ENCODE results near the gene GSAP. TPM values are rescaled to one million over a fixed set of nuclear protein-coding genes. Genes with fewer than 3 reads are reported as not detected.

Gene GSAP
- total and polyA plus RNA-seq, 2 donors (not counting 3 experiments of a cell fraction or from before 2014, with no cell fraction given), result 2.3 to 5.8 TPM

DNA sequence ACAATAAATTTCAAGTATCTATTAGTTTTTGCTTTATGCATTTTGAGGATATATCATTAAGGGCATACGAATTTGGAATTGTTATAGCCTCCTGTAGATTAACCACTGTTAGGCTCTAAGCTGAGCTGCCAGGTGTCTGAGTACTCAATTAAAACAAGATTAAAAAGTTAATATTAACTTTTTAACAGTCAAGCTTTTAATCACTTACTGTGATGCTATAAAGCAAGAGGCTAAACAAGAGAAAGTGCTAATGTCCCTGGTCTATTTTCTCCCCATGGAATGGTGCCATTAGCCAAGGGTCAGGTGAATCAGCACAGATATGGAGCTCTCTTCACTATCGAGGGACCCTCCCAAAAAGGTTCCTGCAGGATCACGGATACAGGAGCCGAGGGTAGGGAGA lies 9.7 kb downstream of the GSAP start:
- Histone ChIP-seq H3K4me3 (replicated peaks in 1 of 3; ENCODE audit: insufficient read depth in 1 of 3, low read depth in 1 of 3, low read length in 3 of 3) (no peak overlapping the region), H3K9ac (replicated peaks; ENCODE audit: extremely low read depth, insufficient read depth, low read length) (no peak overlapping the region), H3K4me1 (ENCODE audit: control insufficient read depth, extremely low read depth, insufficient read depth, low read length) (peaks cover 12% of the 10 kb centered on the region), H3K9me3 (replicated peaks; ENCODE audit: control insufficient read depth, insufficient read depth, low read length) (no peaks in the 10 kb centered on the region), H3K27ac (ENCODE audit: insufficient read depth, low read depth, low read length) (no peak overlapping the region), H4K20me1 (replicated peaks; ENCODE audit: control insufficient read depth, extremely low read depth, insufficient read depth, low read length) (no peaks in the 10 kb centered on the region), H2AFZ (ENCODE audit: low read depth, low read length) (no peak overlapping the region), H3K9me1 (replicated peaks; ENCODE audit: control insufficient read depth, extremely low read depth, insufficient read depth, low read length) (no peaks in the 10 kb centered on the region), H3K27me3 (ENCODE audit: control insufficient read depth in 2 of 2, insufficient read depth in 2 of 2, low read length in 2 of 2) (no peaks in the 10 kb centered on the region), H3K79me2 (ENCODE audit: control insufficient read depth, insufficient read depth, low read length) (no peaks in the 10 kb centered on the region), H3K36me3 (ENCODE audit: control insufficient read depth in 2 of 2, extremely low read depth in 1 of 2, insufficient read depth in 2 of 2, low read length in 2 of 2) (no peaks in the 10 kb centered on the region), H3K4me2 (ENCODE audit: insufficient read depth, low read length) (no peak overlapping the region)
- ChIA-PET CTCF (interaction anchor here (1.0 kb wide), 1 partner anchor 8 kb away, joined by 3 read pairs; no protein-coding TSS in a partner anchor), POLR2A (no interaction called here)
- intact Hi-C loops (cut with micrococcal nuclease) (no loop called here), dilution Hi-C loops (cut with MboI; ENCODE audit: extremely low pct_ligation_motif_present, low sequenced_read_pairs) (no loop called here)
- no peak for DNase-seq (ENCODE audit: low read depth, low spot score)
- no peak for TF ChIP-seq MYC (IDR thresholded peaks at IDR 0.05; ENCODE audit: low read depth, low read length)
- TF ChIP-seq EZH2 (IDR thresholded peaks at IDR 0.05; ENCODE audit: borderline replicate concordance, low read depth, low read length, severe bottlenecking), result no peak
- no peak for TF ChIP-seq GATA2 (IDR thresholded peaks at IDR 0.05; ENCODE audit: insufficient read depth, insufficient read length, low read depth, low read length)
- no peak for TF ChIP-seq JUN (IDR thresholded peaks at IDR 0.05; ENCODE audit: borderline replicate concordance, insufficient read depth, insufficient read length, low read depth)
- TF ChIP-seq, protein P1, sequence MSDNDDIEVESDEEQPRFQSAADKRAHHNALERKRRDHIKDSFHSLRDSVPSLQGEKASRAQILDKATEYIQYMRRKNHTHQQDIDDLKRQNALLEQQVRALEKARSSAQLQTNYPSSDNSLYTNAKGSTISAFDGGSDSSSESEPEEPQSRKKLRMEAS (IDR thresholded peaks at IDR 0.05; ENCODE audit: insufficient read depth, insufficient read length), result no peak
- TF ChIP-seq POLR2A (IDR thresholded peaks at IDR 0.05; ENCODE audit: low read depth, low read length), result no peak
- TF ChIP-seq POLR2AphosphoS5 (IDR thresholded peaks at IDR 0.05; ENCODE audit: insufficient read depth, low read depth, low read length), result no peak
- no peak for TF ChIP-seq FOS (IDR thresholded peaks at IDR 0.05; ENCODE audit: borderline replicate concordance, insufficient read depth, low read length)
- TF ChIP-seq, protein P2, sequence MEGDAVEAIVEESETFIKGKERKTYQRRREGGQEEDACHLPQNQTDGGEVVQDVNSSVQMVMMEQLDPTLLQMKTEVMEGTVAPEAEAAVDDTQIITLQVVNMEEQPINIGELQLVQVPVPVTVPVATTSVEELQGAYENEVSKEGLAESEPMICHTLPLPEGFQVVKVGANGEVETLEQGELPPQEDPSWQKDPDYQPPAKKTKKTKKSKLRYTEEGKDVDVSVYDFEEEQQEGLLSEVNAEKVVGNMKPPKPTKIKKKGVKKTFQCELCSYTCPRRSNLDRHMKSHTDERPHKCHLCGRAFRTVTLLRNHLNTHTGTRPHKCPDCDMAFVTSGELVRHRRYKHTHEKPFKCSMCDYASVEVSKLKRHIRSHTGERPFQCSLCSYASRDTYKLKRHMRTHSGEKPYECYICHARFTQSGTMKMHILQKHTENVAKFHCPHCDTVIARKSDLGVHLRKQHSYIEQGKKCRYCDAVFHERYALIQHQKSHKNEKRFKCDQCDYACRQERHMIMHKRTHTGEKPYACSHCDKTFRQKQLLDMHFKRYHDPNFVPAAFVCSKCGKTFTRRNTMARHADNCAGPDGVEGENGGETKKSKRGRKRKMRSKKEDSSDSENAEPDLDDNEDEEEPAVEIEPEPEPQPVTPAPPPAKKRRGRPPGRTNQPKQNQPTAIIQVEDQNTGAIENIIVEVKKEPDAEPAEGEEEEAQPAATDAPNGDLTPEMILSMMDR (IDR thresholded peaks at IDR 0.05; ENCODE audit: extremely low read depth in 1 of 2, insufficient read depth in 1 of 2, low read depth in 1 of 2, low read length in 2 of 2), result no peak
- no peak for FAIRE-seq
- BruUV-seq (replicated peaks), result no TSS peak

Measured in endothelial cell of umbilical vein (primary cell).